Naive thymus-derived CD8-positive, alpha-beta T cell (primary cell): ENCODE data around the gene DIP2C. TPM values are rescaled to one million over a fixed set of nuclear protein-coding genes. Genes with fewer than 3 reads are reported as not detected.
"Not testable (repeated sequence)": the region's sequence is repeated elsewhere in the genome, so short reads cannot be mapped to it uniquely, and the experiment has no call there.

Experiments
- ATAC-seq, 2 donors: fragments of 150-1000 bp; cut with Tn5 transposase in 1 of 2; sonication (Bioruptor Pico), chemical (Tn5 transposase) in 1 of 2; 1 replicate in 1 of 2; 2 replicates in 1 of 2; pipeline ENCODE4 v1.10.0; 2021; ENCODE audit warnings: mild to moderate bottlenecking in 2 of 2, moderate library complexity in 2 of 2
- POLR2A ChIA-PET: fragments of 350-600 bp; sonication (Branson Sonifier 250); formaldehyde crosslinking; loops from one replicate; lab custom pipeline; 2021; ENCODE audit warnings: antibody characterized with exemption; lab: Charles Lee
- DNase-seq, 10 donors: peaks; one replicate each; pipeline versions ENCODE4 v3.0.0 to v3.0.0-alpha.2; 2020 to 2022
- H3K27ac Mint-ChIP-seq, 10 donors: one replicate each; pipeline ENCODE4 v1.8.0; 2020 to 2022; ENCODE audit warnings: mild to moderate bottlenecking in 10 of 10, mixed read lengths in 10 of 10, moderate library complexity in 4 of 10, inconsistent platforms in 1 of 10
- H3K27me3 Mint-ChIP-seq, 5 donors: one replicate each; pipeline ENCODE4 v1.8.0; 2021 to 2022; ENCODE audit warnings: mixed read lengths in 5 of 5
- H3K36me3 Mint-ChIP-seq, 3 donors: one replicate each; pipeline ENCODE4 v1.8.0; 2020 to 2022; ENCODE audit warnings: mixed read lengths in 3 of 3, mild to moderate bottlenecking in 2 of 3, inconsistent platforms in 1 of 3
- H3K4me1 Mint-ChIP-seq, 4 donors: one replicate each; pipeline ENCODE4 v1.8.0; 2021 to 2022; ENCODE audit warnings: mixed read lengths in 4 of 4
- H3K4me3 Mint-ChIP-seq, 10 donors: one replicate each; pipeline ENCODE4 v1.8.0; 2020 to 2022; ENCODE audit warnings: mild to moderate bottlenecking in 10 of 10, mixed read lengths in 10 of 10, moderate library complexity in 6 of 10, inconsistent platforms in 1 of 10
- H3K9me3 Mint-ChIP-seq, 9 donors: one replicate each; pipeline ENCODE4 v1.8.0; 2020 to 2022; ENCODE audit warnings: mixed read lengths in 9 of 9, mild to moderate bottlenecking in 3 of 9, inconsistent platforms in 1 of 9, moderate library complexity in 1 of 9
- polyA plus RNA-seq, 3 donors: library from polyadenylated mRNA; unstranded; fragments of 300-500 nt; fragmentation: Illumina TruSeq; gene quantifications; one replicate each; pipeline ENCODE4 v1.2.3, GENCODE V29; 2021
- total RNA-seq, 8 experiments: library from RNA in 2 of 8; stranded (reverse) in 2 of 8; gene quantifications; one replicate each; pipeline ENCODE4 v1.2.3 and lab custom pipeline; 2021 to 2026

Gene DIP2C
- total and polyA plus RNA-seq, 5 experiments from 2014 or later = 0.32 to 3.9 (median 1.2) TPM

DNA sequence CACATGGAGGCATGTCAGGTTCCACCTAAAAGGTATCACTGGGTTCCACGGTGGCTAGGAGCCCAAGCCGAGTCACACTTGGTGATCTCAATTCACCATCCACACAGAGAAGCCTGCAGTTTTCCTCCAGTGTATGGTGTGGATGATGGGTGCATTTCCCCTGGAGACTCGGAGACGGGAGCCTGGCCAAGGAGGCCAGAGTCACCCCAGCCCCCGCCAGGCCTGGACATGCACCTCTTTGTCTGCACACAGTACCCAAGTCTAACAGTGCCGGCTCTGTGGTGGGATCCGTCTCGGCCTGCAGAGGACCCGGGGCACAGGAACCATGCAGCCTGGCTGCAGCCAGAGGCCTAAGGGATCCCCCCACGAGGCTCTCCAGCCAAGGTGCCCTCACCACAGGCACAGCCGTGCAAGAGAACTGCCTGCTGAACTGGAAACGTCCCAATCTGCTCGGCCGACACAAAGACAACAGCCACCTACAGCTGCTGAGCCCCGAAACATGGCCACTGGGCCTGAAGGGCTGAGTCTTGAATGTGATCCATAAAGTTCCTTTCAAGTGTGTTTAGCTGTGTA, 75.2 kb downstream of the DIP2C start:
- Mint-ChIP-seq H3K9me3 (no peaks in the 10 kb centered on the region), H3K27me3 (peaks cover 12 to 26% (median 20%) of the 10 kb centered on the region in 5 donors), H3K4me3 (no peak overlapping the region), H3K36me3 (no peaks in the 10 kb centered on the region), H3K4me1 (peaks cover 0 to 2% (median 0%) of the 10 kb centered on the region in 4 donors), H3K27ac (no peak overlapping the region)
- DNase-seq = no peak
- no peak for ATAC-seq
- POLR2A ChIA-PET = no interaction called here

DNA sequence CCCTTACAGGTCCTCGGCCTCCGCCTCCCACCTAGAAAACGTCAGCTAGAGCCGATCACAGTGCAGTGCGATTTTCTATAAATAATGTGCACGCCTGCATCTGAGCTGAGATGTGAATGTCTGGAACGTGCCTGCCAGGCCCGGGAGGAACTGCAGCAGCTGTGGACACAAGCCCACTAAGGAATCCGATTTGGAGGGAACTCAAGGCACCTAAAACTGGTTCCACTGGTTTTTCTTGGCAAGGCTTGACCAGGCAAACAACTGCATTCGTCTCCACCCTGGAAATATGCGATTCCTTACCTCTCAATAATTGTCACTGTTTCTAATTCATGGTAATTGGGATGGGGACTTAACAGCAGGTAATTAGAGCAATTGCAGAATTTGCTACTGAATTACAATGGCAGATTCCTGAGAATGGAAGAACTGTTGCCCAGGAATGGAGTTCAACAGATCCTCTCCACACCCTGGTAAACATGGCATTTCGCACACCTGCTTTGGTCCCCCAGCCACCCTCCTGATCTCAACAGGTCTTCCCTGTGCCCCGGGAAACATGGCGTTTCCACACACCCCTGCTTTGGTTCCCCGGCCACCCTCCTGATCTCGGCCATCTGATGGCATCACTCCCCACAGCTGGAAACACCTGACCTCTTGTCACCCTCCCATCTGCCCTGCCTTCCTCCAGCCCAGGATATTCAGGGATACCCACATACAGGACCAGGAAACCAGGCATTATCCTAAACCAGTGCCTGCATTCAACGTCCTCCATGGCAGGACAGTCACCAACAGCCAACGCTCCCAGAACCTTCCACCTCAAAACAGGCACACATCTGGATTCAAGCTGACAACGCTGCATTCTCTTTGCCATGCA, 76.0 kb downstream of the DIP2C start:
- peaks cover 0 to 4% (median 2%) of the 10 kb centered on the region in 4 donors for H3K4me1 Mint-ChIP-seq
- peaks cover 10 to 20% (median 16%) of the 10 kb centered on the region in 5 donors for H3K27me3 Mint-ChIP-seq
- H3K27ac Mint-ChIP-seq = no peak overlapping the region
- no peak for ATAC-seq
- no peaks in the 10 kb centered on the region for H3K9me3 Mint-ChIP-seq
- no peaks in the 10 kb centered on the region for H3K36me3 Mint-ChIP-seq
- POLR2A ChIA-PET = no interaction called here
- no peak for DNase-seq
- H3K4me3 Mint-ChIP-seq = no peak overlapping the region

- no peak overlapping the region for H3K27ac Mint-ChIP-seq
- no peak for ATAC-seq
- peaks cover 0 to 4% (median 2%) of the 10 kb centered on the region in 4 donors for H3K4me1 Mint-ChIP-seq
- H3K9me3 Mint-ChIP-seq = no peaks in the 10 kb centered on the region
- H3K4me3 Mint-ChIP-seq = no peak overlapping the region
- H3K27me3 Mint-ChIP-seq = peaks cover 6 to 17% (median 9%) of the 10 kb centered on the region in 5 donors
- H3K36me3 Mint-ChIP-seq = no peaks in the 10 kb centered on the region
- DNase-seq = no peak
- POLR2A ChIA-PET = no interaction called here
Observed at GRCh38 chr10:612696-613095, 76.8 kb downstream of the DIP2C start.

- POLR2A ChIA-PET, ATAC-seq, H3K4me1 Mint-ChIP-seq, DNase-seq, H3K9me3 Mint-ChIP-seq, H3K27me3 Mint-ChIP-seq, H3K27ac Mint-ChIP-seq, H3K4me3 Mint-ChIP-seq, H3K36me3 Mint-ChIP-seq: not testable (repeated sequence)
Observed at GRCh38 chr10:610642-611305, 78.7 kb downstream of the DIP2C start.

GRCh38 chr10:609868-610545, 79.5 kb downstream of the DIP2C start:
- Mint-ChIP-seq H3K36me3 (no peaks in the 10 kb centered on the region), H3K27ac (peak overlapping the region in 2 of 10 donors; percentile 23 to 51), H3K9me3 (no peaks in the 10 kb centered on the region), H3K4me3 (no peak overlapping the region), H3K4me1 (peaks cover 0 to 4% (median 2%) of the 10 kb centered on the region in 4 donors), H3K27me3 (peaks cover 0 to 5% (median 2%) of the 10 kb centered on the region in 5 donors)
- ATAC-seq (no peak), DNase-seq (no peak)
- POLR2A ChIA-PET = no interaction called here

GRCh38 chr10:609262-609658, 80.2 kb downstream of the DIP2C start:
- H3K36me3 Mint-ChIP-seq = no peaks in the 10 kb centered on the region
- no peak for ATAC-seq
- H3K4me1 Mint-ChIP-seq = peaks cover 0 to 4% (median 2%) of the 10 kb centered on the region in 4 donors
- POLR2A ChIA-PET = no interaction called here
- H3K27ac Mint-ChIP-seq = peak overlapping the region in 2 of 10 donors; percentile 4 to 23
- H3K9me3 Mint-ChIP-seq = no peaks in the 10 kb centered on the region
- DNase-seq = no peak
- H3K27me3 Mint-ChIP-seq = peaks cover 0 to 5% (median 2%) of the 10 kb centered on the region in 5 donors
- H3K4me3 Mint-ChIP-seq = no peak overlapping the region

DNA sequence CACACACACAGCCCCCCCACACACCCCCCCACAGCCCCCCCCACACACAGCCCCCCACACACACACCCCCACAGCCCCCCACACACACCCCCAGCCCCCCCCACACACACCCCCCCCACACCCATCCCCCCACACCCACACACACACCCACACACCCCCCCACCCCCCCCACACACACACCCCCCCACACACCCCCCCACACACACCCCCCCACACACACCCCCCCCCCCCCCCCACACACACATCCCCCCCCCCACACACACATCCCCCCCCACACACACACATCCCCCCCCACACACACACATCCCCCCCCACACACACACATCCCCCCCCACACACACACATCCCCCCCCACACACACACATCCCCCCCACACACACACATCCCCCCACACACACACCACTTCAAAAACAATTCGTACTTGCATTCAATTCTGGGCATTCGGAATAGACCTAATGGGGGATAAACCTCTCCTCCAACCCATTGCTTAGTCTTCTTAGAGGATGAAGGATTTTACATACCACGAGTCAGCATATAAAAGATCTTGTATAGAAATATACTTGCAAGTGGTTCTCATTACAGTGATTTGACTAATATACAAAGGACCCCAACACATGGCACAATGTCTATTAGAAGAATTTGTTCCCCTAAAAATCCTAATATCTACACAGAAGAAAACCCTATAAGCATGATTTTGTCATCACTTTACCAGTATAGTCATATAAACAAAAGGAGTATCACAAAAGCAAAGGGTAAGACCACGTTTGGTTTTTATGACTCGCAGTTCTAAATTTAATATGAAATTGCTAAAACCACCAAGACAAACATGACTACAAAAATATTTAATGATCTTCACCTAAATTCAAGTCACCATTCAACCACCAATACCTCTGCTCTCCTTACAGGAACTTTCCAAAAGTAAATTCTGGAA, 80.9 kb downstream of the DIP2C start:
- ATAC-seq (no peak), DNase-seq (no peak)
- Mint-ChIP-seq H3K27me3 (peaks cover 0 to 7% (median 2%) of the 10 kb centered on the region in 5 donors), H3K4me1 (peaks cover 0 to 4% (median 2%) of the 10 kb centered on the region in 4 donors), H3K27ac (peak overlapping the region in 2 of 10 donors; percentile 4 to 23), H3K9me3 (no peaks in the 10 kb centered on the region), H3K36me3 (no peaks in the 10 kb centered on the region), H3K4me3 (no peak overlapping the region)
- POLR2A ChIA-PET = no interaction called here

GRCh38 chr10:607545-608185, 81.8 kb downstream of the DIP2C start:
- ATAC-seq (no peak), DNase-seq (no peak)
- no peak overlapping the region for H3K27ac Mint-ChIP-seq
- H3K27me3 Mint-ChIP-seq = peaks cover 0 to 7% (median 2%) of the 10 kb centered on the region in 5 donors
- H3K36me3 Mint-ChIP-seq = no peaks in the 10 kb centered on the region
- no peaks in the 10 kb centered on the region for H3K9me3 Mint-ChIP-seq
- H3K4me3 Mint-ChIP-seq = no peak overlapping the region
- POLR2A ChIA-PET = no interaction called here
- peaks cover 0 to 4% (median 2%) of the 10 kb centered on the region in 4 donors for H3K4me1 Mint-ChIP-seq

- POLR2A ChIA-PET = no interaction called here
- DNase-seq = no peak
- H3K27ac Mint-ChIP-seq = no peak overlapping the region
- no peaks in the 10 kb centered on the region for H3K36me3 Mint-ChIP-seq
- H3K4me1 Mint-ChIP-seq = peaks cover 0 to 4% (median 2%) of the 10 kb centered on the region in 4 donors
- H3K9me3 Mint-ChIP-seq = no peaks in the 10 kb centered on the region
- H3K27me3 Mint-ChIP-seq = peaks cover 0 to 11% (median 2%) of the 10 kb centered on the region in 5 donors
- no peak overlapping the region for H3K4me3 Mint-ChIP-seq
- ATAC-seq = no peak
Observed at GRCh38 chr10:606762-607544, 82.5 kb downstream of the DIP2C start.

DNA sequence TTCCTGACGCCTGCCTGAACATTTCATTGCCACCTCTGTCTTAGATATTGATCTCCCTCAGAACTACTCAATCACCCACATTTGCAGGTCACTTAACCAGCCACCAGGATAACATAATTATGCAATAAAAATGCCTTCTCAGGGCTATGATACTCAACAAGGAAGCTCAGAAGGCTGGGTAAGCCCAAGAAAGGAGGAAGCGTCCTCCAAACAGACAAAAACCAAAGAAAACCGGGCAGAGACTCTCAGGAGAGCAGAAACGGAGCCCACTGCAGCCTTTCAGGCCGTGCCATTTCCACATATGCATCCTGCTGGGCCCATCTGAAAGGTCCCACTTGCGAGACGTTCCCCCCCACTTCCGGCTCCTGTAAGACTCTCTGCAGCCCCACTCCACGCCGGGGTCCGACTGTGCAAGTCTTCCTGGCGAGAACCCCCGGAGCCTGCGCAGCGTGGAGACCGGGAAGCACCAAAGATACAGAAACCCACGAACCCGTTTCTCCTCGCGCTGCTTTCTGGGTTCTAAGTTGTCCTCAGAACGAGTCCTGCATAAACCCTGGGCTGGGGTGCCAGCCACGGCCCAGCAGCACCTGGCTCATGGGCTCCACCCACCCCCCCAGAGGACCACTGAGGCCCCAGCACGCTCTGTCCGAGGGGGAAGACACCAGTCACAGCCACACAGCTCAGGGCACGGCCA, 83.7 kb downstream of the DIP2C start:
- no peaks in the 10 kb centered on the region for H3K36me3 Mint-ChIP-seq
- ATAC-seq (no peak), DNase-seq (no peak)
- H3K9me3 Mint-ChIP-seq = no peaks in the 10 kb centered on the region
- peaks cover 0 to 12% (median 0%) of the 10 kb centered on the region in 5 donors for H3K27me3 Mint-ChIP-seq
- H3K4me3 Mint-ChIP-seq = no peak overlapping the region
- POLR2A ChIA-PET = no interaction called here
- H3K4me1 Mint-ChIP-seq = peaks cover 0 to 4% (median 2%) of the 10 kb centered on the region in 4 donors
- no peak overlapping the region for H3K27ac Mint-ChIP-seq
